Stomach (tissue), 4 donors: Measurements from ENCODE around the gene NFIX.

Experiments used
- CTCF ChIP-seq, 7 experiments: fragments of 450-650 bp in 4 of 7; fragments of 200-600 bp in 3 of 7; sonication (generic) in 3 of 7; IDR thresholded peaks; one replicate each; pipeline ENCODE4 v1.5.1; 2016 to 2019; ENCODE audit warnings: antibody characterized with exemption in 7 of 7, control low read depth in 2 of 7, mild to moderate bottlenecking in 1 of 7
- EP300 ChIP-seq: sonication (generic); formaldehyde crosslinking; IDR thresholded peaks from one replicate; pipeline ENCODE4 v1.6.1; 2017; ENCODE audit warnings: antibody characterized with exemption
- POLR2A ChIP-seq, 4 donors: fragments of 450-650 bp; IDR thresholded peaks; one replicate each; pipeline ENCODE4 v1.6.1; 2016; ENCODE audit warnings: antibody characterized with exemption in 4 of 4, control low read depth in 2 of 4, mild to moderate bottlenecking in 1 of 4, moderate library complexity in 1 of 4

- TF ChIP-seq POLR2A (IDR thresholded peaks at IDR 0.05): no peak
- no peak for TF ChIP-seq CTCF (IDR thresholded peaks at IDR 0.05)
- no peak for TF ChIP-seq EP300
These were observed 10.6 kb upstream of the NFIX start for GRCh38 chr19:12984683-12985048.
